Choroid plexus epithelial cell (primary cell): ENCODE data around the gene EPHX1.
A peak's percentile ranks its signal among the peaks of the same experiment; 100 is the strongest.

ENCODE experiments used
- DNase-seq: peaks from one replicate; pipeline ENCODE4 v3.0.0-alpha.2; 2010; ENCODE audit warnings: low read depth
- H3K4me3 ChIP-seq: 2 replicates; pipeline ENCODE4 v1.5.1; 2011; ENCODE audit warnings: low read depth, mild to moderate bottlenecking, control low read depth, low read length, moderate library complexity
- TF ChIP-seq, protein P1 (sequence below): conservative IDR thresholded peaks from 2 replicates; pipeline ENCODE4 v1.5.1; 2011; ENCODE audit warnings: low read depth, mild to moderate bottlenecking, control low read depth, inconsistent platforms, low read length, moderate library complexity

Gene EPHX1

DNA sequence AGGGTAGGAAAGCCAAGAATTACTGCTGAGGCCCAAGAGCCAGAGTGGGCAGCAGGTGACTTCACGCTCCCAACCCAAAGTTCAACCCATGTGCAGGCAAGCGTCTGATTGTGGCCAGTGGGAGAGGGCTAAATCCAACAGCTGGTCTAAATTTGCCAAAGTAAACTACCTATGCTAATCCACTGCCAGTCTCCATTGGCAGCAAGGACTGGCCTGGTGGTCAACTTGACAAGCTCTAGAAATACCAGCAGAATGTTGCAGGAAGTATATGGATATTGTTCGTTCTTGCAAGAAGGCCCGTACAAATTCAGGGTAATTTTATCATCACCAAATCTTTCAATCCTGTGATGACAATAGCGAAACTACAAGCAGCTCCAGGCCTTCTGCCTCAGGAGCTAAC, 70.7 kb downstream of the EPHX1 start:
- DNase-seq = no peak
- no peak overlapping the region for H3K4me3 ChIP-seq
- TF ChIP-seq, protein P1, sequence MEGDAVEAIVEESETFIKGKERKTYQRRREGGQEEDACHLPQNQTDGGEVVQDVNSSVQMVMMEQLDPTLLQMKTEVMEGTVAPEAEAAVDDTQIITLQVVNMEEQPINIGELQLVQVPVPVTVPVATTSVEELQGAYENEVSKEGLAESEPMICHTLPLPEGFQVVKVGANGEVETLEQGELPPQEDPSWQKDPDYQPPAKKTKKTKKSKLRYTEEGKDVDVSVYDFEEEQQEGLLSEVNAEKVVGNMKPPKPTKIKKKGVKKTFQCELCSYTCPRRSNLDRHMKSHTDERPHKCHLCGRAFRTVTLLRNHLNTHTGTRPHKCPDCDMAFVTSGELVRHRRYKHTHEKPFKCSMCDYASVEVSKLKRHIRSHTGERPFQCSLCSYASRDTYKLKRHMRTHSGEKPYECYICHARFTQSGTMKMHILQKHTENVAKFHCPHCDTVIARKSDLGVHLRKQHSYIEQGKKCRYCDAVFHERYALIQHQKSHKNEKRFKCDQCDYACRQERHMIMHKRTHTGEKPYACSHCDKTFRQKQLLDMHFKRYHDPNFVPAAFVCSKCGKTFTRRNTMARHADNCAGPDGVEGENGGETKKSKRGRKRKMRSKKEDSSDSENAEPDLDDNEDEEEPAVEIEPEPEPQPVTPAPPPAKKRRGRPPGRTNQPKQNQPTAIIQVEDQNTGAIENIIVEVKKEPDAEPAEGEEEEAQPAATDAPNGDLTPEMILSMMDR = no peak

DNA sequence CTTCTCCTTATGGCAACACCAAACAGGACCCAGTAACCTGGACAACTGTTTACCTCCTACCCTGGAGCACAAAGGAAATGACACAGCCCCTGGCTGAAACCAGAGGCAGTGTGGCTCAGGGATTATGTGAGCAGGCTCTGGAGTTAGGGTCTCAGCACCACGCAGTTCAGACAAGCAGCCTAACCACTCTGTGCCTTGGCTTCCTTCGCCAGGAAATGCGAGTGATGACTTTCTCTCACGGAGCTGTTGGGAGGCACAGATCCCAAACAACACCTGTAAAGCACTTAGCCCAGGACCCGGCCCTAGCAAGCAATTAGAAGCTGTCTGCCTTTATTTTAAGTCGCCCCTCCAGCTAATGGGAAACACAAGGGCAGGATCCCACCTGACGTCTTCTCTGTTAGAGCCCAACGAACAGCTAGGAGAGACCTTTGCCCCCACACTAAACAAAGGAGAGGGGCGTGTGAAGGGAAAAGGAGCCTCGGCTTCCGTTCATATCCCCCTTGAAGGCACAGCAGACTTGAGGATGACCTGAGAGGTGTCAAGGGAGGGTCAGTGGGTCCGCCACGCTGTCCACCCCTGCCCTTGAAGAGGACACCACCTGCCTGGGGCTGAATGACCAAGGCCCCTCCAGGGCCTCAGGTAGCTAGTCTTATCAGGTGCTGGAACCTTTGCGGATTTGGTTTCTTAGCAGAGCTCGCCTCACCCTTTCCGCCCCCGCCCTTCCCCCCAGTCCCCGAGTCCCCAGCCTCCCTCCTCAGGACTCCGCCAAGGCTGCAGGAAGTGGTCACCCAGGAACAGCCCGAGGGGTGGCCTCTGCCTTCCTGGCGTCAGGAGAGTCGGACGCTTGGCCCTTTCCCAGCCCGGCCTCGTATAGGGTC, 71.4 kb downstream of the EPHX1 start:
- peak overlapping the region; percentile 95 for H3K4me3 ChIP-seq
- peak; percentile 30 for DNase-seq
- TF ChIP-seq, protein P1 = no peak

DNA sequence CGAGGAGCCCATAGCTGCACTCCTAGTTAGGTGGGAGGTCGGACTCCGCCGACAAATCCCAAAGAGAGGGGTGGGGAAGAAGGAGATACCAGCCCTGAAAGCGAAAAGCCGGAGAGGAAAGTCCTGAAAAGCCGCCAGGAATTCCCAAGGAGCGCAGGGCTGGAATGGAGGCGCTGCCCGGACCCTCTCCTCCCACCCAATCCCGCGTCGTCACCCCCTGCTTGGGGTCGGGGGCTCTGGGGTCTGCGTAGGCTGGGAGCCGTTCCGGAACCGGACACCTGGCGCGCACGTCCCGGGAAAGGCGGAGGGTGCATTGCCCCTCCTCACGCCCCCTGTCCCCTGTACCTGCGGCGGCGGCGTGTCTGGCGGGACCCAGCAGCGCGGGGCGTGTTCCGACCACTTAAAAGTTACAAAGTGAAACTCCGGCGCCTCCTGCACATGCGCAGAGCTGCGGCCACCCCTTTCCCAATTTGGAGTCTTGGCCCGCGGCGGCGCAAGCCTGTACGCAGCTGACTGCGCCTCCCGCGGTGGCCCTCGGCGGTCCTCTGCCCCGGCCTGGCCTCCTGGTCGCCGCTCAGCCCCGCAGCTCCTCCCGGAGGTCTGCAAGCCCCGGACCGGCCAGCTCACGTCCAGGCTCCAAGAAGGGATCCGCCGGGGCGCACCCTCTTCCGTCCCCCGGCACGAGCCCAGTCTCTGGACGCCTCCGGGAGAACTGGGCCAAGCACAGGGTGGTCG, 72.2 kb downstream of the EPHX1 start, which contains the start of gene TMEM63A:
Gene TMEM63A, minus strand, starts transcription at position 422 of the 735 bp plus-strand sequence. CDS start 4,800 bp downstream, outside the sequence.
- peak within 1 kb of the TSS; percentile 95 for H3K4me3 ChIP-seq
- TF ChIP-seq, protein P1 = no peak
- DNase-seq = peak; percentile 79

DNA sequence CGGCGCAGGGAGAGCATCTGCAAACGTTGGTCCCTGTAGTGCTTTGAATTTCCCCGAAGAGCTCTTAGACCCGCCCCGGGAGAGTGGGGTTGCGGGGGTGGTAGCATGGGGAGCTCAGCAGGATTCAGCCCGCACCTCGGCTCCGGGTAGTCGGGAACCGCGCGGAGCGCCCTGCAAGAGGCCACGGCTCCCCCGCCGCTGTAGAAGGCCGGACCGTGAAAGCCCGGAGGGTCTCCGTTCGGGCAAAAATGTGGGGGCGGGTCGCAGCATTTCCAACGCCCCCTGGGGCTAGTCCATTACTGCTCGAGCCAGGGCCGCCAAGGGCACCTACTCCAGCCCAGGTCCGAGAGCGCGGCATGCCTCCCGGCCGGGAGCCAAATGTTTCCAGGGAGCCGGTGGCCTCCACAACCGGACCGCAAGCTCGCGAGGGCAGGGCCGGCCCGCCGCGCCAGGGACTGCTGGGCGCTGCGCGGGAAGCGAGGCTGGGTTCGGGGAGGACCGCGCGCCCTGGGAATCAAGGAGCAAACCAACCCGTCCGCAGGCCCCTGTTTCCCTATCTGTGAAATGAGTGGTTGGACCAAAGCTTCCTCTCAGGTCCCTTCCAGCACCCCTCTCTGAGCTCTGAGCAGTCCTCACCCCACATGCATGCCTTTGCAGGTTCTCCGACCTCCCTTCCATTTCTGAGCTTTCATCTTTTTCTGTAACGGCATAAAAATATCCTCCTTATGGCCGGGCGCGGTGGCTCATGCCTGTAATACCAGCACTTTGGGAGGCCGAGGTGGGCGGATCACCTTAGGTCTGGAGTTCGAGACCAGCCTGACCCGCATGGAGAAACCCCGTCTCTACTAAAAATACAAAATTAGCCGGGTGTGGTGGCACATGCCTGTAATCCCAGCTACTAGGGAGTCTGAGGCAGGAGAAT, 73.0 kb downstream of the EPHX1 start:
- TF ChIP-seq, protein P1 = no peak
- DNase-seq = peak; percentile 39
- H3K4me3 ChIP-seq = peak overlapping the region; percentile 95

DNA sequence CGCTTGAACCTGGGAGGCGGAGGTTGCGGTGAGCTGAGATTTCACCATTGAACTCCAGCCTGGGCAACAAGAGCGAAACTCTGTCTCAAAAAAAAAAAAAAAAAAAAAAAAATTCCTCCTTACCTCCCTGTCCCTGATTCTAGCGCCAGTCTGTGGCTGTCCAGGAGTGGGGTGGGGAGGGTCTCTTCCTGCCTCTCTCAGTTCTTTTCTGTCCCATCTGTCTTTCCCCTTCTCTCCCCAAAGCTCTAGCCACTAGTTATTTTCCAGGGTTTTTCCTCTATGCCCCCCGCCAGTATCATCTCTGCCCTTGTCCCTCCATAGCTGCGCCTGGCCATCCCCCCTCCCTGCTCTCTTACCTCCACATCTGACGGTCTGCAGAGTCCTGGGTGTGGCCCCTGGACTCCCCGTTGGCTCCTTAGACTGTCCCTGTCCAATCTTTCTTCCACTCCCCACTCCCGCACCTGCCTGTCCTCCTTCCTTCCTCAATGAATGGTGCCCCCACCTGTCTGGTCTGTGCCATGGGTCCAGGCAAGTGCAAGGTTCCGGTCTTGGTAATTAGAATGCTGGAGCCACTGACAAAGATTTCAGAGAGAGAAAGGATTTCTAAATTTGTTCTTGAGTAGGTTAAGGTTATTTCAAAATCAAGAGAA, 73.8 kb downstream of the EPHX1 start:
- TF ChIP-seq, protein P1 = no peak
- DNase-seq = no peak
- no peak overlapping the region for H3K4me3 ChIP-seq

DNA sequence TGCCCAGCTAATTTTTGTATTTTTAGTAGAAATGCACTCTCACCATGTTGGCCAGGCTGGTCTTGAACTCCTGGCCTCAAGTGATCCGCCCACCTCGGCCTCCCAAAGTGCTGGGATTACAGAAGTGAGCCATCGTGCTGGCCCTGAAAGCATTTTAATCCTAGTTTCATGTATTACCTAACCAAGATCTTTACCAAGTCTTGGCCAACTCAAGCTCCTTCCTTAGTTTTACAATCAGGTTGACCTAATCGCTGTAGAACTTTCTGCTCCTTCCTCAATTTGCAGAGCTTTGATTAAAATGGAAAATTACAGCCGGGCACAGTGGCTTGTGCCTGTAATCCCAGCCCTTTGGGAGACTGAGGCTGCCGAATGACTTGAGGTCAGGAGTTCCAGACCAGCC, 75.4 kb downstream of the EPHX1 start:
- TF ChIP-seq, protein P1 = no peak
- DNase-seq = no peak
- no peak overlapping the region for H3K4me3 ChIP-seq
